Epithelial cell of umbilical artery (primary cell): ENCODE measurements around the gene PGM2. TPM values are rescaled to one million over a fixed set of nuclear protein-coding genes. Genes with fewer than 3 reads are reported as not detected.

Source experiments
- total RNA-seq: library from RNA; depleted of rRNA; stranded (reverse); fragments of >200 nt; gene quantifications from 2 replicates; pipeline ENCODE4 v1.2.3, GENCODE V29; 2014

PGM2 gene
- total RNA-seq, result 40.0 and 74.0 TPM in 2 replicates

DNA sequence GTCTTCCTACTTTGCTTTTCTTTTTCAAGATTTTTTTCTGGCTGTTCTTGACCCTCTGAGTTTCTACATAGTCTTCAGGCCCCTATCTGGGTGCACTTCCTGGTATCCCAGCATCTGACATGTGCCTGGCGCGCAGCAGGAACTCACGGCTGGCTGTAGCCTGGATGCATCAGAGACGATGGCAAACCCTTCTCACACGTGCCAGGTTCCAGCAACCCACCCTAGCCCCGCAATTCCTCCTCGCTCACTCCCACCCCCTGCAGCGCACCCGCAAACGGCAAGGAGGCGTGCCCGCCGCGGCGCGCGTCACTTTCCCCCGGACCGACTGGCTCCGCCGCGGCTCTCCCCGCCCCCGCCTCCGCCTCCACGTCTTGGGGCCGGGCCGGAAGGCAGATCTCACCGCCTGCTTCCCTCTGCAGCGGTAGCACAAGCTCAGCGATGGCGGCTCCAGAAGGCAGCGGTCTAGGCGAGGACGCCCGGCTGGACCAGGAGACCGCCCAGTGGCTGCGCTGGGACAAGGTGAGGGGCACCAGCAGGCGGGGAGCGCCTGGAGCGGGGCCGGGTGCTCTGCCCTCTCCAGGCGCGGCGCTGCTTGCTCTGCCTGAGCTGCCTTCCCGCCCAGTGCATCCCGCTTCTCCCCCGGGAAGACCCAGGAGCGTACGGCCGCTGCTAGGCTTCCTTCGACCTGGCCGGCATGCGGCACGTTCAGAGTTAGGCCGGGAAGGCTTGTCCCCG, at the start of gene PGM2:
Gene PGM2, plus strand, starts transcription at position 392 of the 735 bp plus-strand sequence. Its CDS starts 47 bp downstream, at position 439.

GRCh38 chr4:37890801-37891259, 64.3 kb downstream of the PGM2 start, which contains the start of gene TBC1D1:
Gene TBC1D1, plus strand, starts transcription at chr4:37891084. Its CDS starts 11,012 bp downstream, at chr4:37902096.

Other genes starting within 250 kb of the PGM2 start
- gene RELL1, start 140.3 kb upstream of the PGM2 start, total RNA-seq, result 172 and 267 TPM in 2 replicates
- gene TBC1D1, start 64.4 kb downstream of the PGM2 start, total RNA-seq, result 78.4 and 96.1 TPM in 2 replicates
- not detected in 2 replicates for gene PTTG2, start 133.7 kb downstream of the PGM2 start, total RNA-seq